Measurements from ENCODE around the gene ABCA8. TPM values are rescaled to one million over a fixed set of nuclear protein-coding genes. Genes with fewer than 3 reads are reported as not detected.
"Not testable (repeated sequence)": the region's sequence is repeated elsewhere in the genome, so short reads cannot be mapped to it uniquely, and the experiment has no call there.

Gene ABCA8
- total RNA-seq, 1 donor = 36.2 TPM

DNA sequence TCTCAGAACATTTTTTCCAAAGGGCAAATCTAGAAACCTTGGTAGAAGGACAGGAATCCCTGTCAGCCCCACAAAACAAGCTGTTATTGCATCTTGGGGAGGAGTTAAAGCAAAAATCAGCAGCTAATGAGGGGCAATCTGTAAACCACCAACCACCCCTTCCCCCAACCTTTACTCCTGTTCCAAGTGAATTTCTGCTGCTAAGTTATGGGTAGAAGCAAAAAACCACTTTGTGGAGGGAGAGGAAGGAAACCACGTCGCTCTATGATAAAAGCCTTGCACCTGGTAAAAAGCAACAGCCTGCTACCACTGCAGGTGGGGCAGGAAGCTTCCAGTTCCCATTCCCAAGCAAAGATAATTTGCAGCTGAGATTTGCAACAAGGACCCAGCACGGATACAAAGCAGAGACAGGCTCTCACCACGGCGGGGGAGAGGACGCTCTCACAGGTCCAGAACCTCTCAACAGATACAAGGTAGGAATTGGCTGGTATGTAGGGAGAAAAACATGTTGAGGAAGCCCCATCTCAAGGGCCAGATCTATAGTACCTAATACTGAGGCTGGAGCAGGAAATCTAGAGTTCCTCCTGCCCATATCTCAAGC is 10.7 kb downstream of the ABCA8 start:
- no peak overlapping the region for H2AFZ ChIP-seq (ENCODE audit: low read length)
- no peak overlapping the region for H3K27ac ChIP-seq (ENCODE audit: low read depth, low read length)
- no peak for DNase-seq (ENCODE audit: insufficient read length, low spot score, missing footprints)
- no peaks in the 10 kb centered on the region for H3K9me3 ChIP-seq (ENCODE audit: low read depth, low read length)
- H3K4me1 ChIP-seq (ENCODE audit: insufficient read depth, low read length) = no peaks in the 10 kb centered on the region
- H3K79me2 ChIP-seq (ENCODE audit: insufficient read depth, low read length) = no peaks in the 10 kb centered on the region
- H3K4me2 ChIP-seq (ENCODE audit: insufficient read depth, low read length) = no peak overlapping the region
- H3K27me3 ChIP-seq (ENCODE audit: insufficient read depth, low read length) = no peaks in the 10 kb centered on the region
- no peaks in the 10 kb centered on the region for H3K36me3 ChIP-seq (ENCODE audit: insufficient read depth, low read length)
- TF ChIP-seq, protein P1, sequence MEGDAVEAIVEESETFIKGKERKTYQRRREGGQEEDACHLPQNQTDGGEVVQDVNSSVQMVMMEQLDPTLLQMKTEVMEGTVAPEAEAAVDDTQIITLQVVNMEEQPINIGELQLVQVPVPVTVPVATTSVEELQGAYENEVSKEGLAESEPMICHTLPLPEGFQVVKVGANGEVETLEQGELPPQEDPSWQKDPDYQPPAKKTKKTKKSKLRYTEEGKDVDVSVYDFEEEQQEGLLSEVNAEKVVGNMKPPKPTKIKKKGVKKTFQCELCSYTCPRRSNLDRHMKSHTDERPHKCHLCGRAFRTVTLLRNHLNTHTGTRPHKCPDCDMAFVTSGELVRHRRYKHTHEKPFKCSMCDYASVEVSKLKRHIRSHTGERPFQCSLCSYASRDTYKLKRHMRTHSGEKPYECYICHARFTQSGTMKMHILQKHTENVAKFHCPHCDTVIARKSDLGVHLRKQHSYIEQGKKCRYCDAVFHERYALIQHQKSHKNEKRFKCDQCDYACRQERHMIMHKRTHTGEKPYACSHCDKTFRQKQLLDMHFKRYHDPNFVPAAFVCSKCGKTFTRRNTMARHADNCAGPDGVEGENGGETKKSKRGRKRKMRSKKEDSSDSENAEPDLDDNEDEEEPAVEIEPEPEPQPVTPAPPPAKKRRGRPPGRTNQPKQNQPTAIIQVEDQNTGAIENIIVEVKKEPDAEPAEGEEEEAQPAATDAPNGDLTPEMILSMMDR (IDR thresholded peaks at IDR 0.05; ENCODE audit: extremely low read depth, low read depth, low read length) = no peak
- H3K4me3 ChIP-seq (ENCODE audit: insufficient read depth, low read length) = no peak overlapping the region
- H4K20me1 ChIP-seq (ENCODE audit: insufficient read depth, low read length) = no peaks in the 10 kb centered on the region

DNA sequence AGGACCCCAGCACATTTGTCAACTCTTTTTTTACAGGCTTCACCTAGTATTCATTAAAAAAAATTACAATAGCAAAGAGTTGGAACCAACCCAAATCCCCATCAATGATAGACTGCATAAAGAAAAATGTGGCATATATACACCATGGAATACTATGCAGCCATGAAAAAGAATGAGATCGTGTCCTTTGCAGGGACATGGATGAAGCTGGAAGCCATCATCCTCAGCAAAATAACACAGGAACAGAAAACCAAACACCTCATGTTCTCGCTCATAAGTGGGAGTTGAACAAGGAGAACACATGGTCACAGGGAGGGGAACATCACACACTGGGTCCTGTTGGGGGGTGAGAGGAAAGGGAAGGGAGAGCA is 11.4 kb downstream of the ABCA8 start:
- not testable (repeated sequence) for H3K27ac ChIP-seq (ENCODE audit: low read depth, low read length); H3K4me3 ChIP-seq (ENCODE audit: insufficient read depth, low read length); H4K20me1 ChIP-seq (ENCODE audit: insufficient read depth, low read length); H3K27me3 ChIP-seq (ENCODE audit: insufficient read depth, low read length); H3K79me2 ChIP-seq (ENCODE audit: insufficient read depth, low read length); H2AFZ ChIP-seq (ENCODE audit: low read length); H3K4me1 ChIP-seq (ENCODE audit: insufficient read depth, low read length); H3K36me3 ChIP-seq (ENCODE audit: insufficient read depth, low read length); H3K9me3 ChIP-seq (ENCODE audit: low read depth, low read length); H3K4me2 ChIP-seq (ENCODE audit: insufficient read depth, low read length); DNase-seq (ENCODE audit: insufficient read length, low spot score, missing footprints)

- Histone ChIP-seq H3K4me2 (ENCODE audit: insufficient read depth, low read length) (no peak overlapping the region), H3K4me3 (ENCODE audit: insufficient read depth, low read length) (no peak overlapping the region), H3K4me1 (ENCODE audit: insufficient read depth, low read length) (no peaks in the 10 kb centered on the region), H3K27ac (ENCODE audit: low read depth, low read length) (no peak overlapping the region), H3K36me3 (ENCODE audit: insufficient read depth, low read length) (no peaks in the 10 kb centered on the region), H2AFZ (ENCODE audit: low read length) (no peak overlapping the region), H4K20me1 (ENCODE audit: insufficient read depth, low read length) (no peaks in the 10 kb centered on the region), H3K27me3 (ENCODE audit: insufficient read depth, low read length) (no peaks in the 10 kb centered on the region), H3K79me2 (ENCODE audit: insufficient read depth, low read length) (no peaks in the 10 kb centered on the region), H3K9me3 (ENCODE audit: low read depth, low read length) (no peaks in the 10 kb centered on the region)
- no peak for DNase-seq (ENCODE audit: insufficient read length, low spot score, missing footprints)
- TF ChIP-seq, protein P1 (IDR thresholded peaks at IDR 0.05; ENCODE audit: extremely low read depth, low read depth, low read length) = no peak
These were observed 11.9 kb downstream of the ABCA8 start for GRCh38 chr17:68943123-68943811.

GRCh38 chr17:68942389-68942788 is 12.8 kb downstream of the ABCA8 start:
- H4K20me1 ChIP-seq (ENCODE audit: insufficient read depth, low read length) = no peaks in the 10 kb centered on the region
- no peak for DNase-seq (ENCODE audit: insufficient read length, low spot score, missing footprints)
- H3K27me3 ChIP-seq (ENCODE audit: insufficient read depth, low read length) = no peaks in the 10 kb centered on the region
- H3K27ac ChIP-seq (ENCODE audit: low read depth, low read length) = no peak overlapping the region
- no peaks in the 10 kb centered on the region for H3K9me3 ChIP-seq (ENCODE audit: low read depth, low read length)
- no peak overlapping the region for H3K4me2 ChIP-seq (ENCODE audit: insufficient read depth, low read length)
- TF ChIP-seq, protein P1 (IDR thresholded peaks at IDR 0.05; ENCODE audit: extremely low read depth, low read depth, low read length) = no peak
- no peak overlapping the region for H2AFZ ChIP-seq (ENCODE audit: low read length)
- no peak overlapping the region for H3K4me3 ChIP-seq (ENCODE audit: insufficient read depth, low read length)
- no peaks in the 10 kb centered on the region for H3K36me3 ChIP-seq (ENCODE audit: insufficient read depth, low read length)
- H3K79me2 ChIP-seq (ENCODE audit: insufficient read depth, low read length) = no peaks in the 10 kb centered on the region
- no peaks in the 10 kb centered on the region for H3K4me1 ChIP-seq (ENCODE audit: insufficient read depth, low read length)
